Kidney epithelial cell (primary cell): ENCODE measurements around the gene SETDB2. TPM values are rescaled to one million over a fixed set of nuclear protein-coding genes. Genes with fewer than 3 reads are reported as not detected.

ENCODE experiments used
- DNase-seq: peaks from one replicate; pipeline ENCODE4 v3.0.0-alpha.2; 2010; ENCODE audit warnings: low read depth
- H3K27me3 ChIP-seq: 2 replicates; pipeline ENCODE4 v1.6.0; 2011; ENCODE audit warnings: low read length; ENCODE audit not compliant: control insufficient read depth, insufficient read depth
- H3K36me3 ChIP-seq: 2 replicates; pipeline ENCODE4 v1.5.1; 2011; ENCODE audit warnings: low read length; ENCODE audit not compliant: control insufficient read depth, insufficient read depth
- H3K4me3 ChIP-seq: 2 replicates; pipeline ENCODE4 v1.5.1; 2011; ENCODE audit warnings: low read depth, mild to moderate bottlenecking, control low read depth, low read length
- total RNA-seq: library from RNA; depleted of rRNA; stranded (reverse); fragments of >200 nt; gene quantifications from 2 replicates; pipeline ENCODE4 v1.2.3, GENCODE V29; 2015
- TF ChIP-seq, protein P1 (sequence below): IDR thresholded peaks from 2 replicates; pipeline ENCODE4 v1.5.1; 2011; ENCODE audit warnings: mild to moderate bottlenecking, moderate library complexity, low read length, control low read depth, inconsistent platforms; ENCODE audit not compliant: insufficient read depth, poor library complexity, severe bottlenecking

SETDB2 gene
- total RNA-seq, 1 donor from 2014 or later, result 4.1 TPM

- Histone ChIP-seq H3K4me3 (no peak overlapping the region), H3K36me3 (no peaks in the 10 kb centered on the region), H3K27me3 (no peaks in the 10 kb centered on the region)
- TF ChIP-seq, protein P1, sequence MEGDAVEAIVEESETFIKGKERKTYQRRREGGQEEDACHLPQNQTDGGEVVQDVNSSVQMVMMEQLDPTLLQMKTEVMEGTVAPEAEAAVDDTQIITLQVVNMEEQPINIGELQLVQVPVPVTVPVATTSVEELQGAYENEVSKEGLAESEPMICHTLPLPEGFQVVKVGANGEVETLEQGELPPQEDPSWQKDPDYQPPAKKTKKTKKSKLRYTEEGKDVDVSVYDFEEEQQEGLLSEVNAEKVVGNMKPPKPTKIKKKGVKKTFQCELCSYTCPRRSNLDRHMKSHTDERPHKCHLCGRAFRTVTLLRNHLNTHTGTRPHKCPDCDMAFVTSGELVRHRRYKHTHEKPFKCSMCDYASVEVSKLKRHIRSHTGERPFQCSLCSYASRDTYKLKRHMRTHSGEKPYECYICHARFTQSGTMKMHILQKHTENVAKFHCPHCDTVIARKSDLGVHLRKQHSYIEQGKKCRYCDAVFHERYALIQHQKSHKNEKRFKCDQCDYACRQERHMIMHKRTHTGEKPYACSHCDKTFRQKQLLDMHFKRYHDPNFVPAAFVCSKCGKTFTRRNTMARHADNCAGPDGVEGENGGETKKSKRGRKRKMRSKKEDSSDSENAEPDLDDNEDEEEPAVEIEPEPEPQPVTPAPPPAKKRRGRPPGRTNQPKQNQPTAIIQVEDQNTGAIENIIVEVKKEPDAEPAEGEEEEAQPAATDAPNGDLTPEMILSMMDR, result no peak
- DNase-seq, result no peak
Observed at GRCh38 chr13:49435992-49436391, 8.1 kb upstream of the SETDB2 start.

DNA sequence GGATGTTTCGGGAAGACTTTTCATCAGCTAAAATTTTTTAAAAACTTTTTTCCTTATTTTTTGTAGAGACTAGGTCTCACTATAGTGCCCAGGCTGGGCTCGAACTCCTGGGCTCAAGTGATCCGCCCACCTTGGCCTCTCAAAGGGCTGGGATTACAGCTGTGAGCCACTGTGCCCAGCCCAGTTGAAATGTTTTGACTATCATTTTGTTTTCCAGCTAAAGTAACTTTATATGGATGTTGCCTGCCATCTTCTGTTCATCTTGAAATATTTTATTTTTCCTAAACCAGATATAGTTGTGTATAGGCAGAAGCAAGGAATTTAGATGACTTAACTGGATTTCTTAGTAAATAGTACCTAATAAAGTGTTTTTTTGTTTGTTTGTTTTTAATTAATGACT, 7.2 kb upstream of the SETDB2 start:
- Histone ChIP-seq H3K27me3 (no peaks in the 10 kb centered on the region), H3K4me3 (no peak overlapping the region), H3K36me3 (no peaks in the 10 kb centered on the region)
- TF ChIP-seq, protein P1, result peak; percentile 10
- no peak for DNase-seq

DNA sequence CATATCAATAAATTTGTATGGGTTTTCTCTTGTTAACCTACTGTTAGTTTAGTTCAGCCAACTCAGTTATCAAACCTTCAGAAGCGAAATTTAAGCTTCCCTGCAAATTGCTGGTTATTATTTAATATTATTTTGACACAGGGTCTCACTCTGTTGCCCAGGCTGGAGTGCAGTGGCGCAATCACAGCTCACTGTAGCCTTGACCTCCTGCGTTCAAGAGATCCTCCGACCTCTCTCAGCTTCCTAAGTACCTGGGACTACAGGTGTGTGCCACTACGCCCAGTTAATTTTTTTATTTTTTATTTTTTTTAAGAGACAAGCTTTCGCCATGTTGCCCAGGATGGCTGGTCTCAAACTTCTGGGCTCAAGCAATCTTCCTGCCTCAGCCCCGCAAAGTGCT, 6.4 kb upstream of the SETDB2 start:
- no peaks in the 10 kb centered on the region for H3K27me3 ChIP-seq
- DNase-seq, result no peak
- H3K36me3 ChIP-seq, result no peaks in the 10 kb centered on the region
- TF ChIP-seq, protein P1, result no peak
- H3K4me3 ChIP-seq, result no peak overlapping the region

DNA sequence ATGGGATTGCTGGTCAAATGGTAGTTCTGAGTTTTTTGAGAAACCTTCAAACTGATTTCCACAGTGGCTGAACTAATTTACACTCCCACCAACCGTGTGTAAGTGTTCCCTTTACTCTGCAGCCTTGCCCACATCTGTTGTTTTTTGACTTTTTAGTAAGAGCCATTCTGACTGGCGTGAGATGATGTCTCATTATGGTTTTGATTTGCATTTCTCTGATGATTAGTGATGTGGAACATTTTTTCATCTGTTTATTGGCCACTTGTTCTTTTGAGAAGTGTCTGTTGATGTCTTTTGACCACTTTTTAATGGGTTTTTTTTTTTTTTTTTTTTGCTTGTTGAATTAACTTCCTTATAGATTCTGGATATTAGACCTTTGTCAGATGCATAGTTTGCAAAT, 4.5 kb upstream of the SETDB2 start:
- Histone ChIP-seq H3K4me3 (no peak overlapping the region), H3K27me3 (no peaks in the 10 kb centered on the region), H3K36me3 (no peaks in the 10 kb centered on the region)
- no peak for DNase-seq
- TF ChIP-seq, protein P1, result no peak

GRCh38 chr13:49441312-49441711, 2.8 kb upstream of the SETDB2 start:
- Histone ChIP-seq H3K27me3 (no peaks in the 10 kb centered on the region), H3K4me3 (no peak overlapping the region), H3K36me3 (no peaks in the 10 kb centered on the region)
- no peak for DNase-seq
- TF ChIP-seq, protein P1, result no peak

DNA sequence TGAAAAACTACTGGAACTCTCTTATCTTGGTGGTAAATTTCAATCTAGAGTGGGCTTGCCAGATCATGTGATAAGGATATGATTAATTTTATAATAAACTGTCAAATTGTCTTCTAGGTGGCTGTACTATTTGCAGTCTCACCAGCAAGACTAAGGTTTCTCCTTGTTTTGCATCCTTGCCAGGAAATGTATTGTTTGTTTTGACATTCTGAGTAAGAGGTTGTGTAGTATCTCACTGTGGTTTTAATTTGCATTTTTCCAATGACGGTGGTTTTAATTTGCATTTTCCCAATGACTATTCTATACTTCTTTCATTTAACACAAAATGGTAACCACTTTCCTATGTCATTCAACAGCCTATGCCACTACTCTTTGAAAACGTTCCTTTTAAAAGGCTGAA, 2.2 kb upstream of the SETDB2 start:
- DNase-seq, result no peak
- H3K27me3 ChIP-seq, result no peaks in the 10 kb centered on the region
- no peaks in the 10 kb centered on the region for H3K36me3 ChIP-seq
- H3K4me3 ChIP-seq, result no peak overlapping the region
- TF ChIP-seq, protein P1, result no peak
